Smooth muscle cell (in vitro differentiated cells): Measurements from ENCODE around the gene FREM1. TPM values are rescaled to one million over a fixed set of nuclear protein-coding genes. Genes with fewer than 3 reads are reported as not detected.

Experiments used
- DNase-seq: peaks from one replicate; lab custom pipeline; 2025; ENCODE audit not compliant: unreplicated experiment; lab: John Stamatoyannopoulos, UW
- H2AFZ ChIP-seq: fragments of 200-600 bp; sonication (generic); 2 replicates; pipeline ENCODE4 v1.6.0; 2016; ENCODE audit warnings: antibody characterized with exemption, low read depth, mild to moderate bottlenecking
- H3F3A ChIP-seq: fragments of 200-600 bp; sonication (generic); 2 replicates; pipeline ENCODE4 v1.6.0; 2017; ENCODE audit warnings: antibody characterized with exemption, low read depth
- H3K27ac ChIP-seq: fragments of 200-600 bp; sonication (generic); 2 replicates; pipeline ENCODE4 v1.5.1; 2016; ENCODE audit warnings: low read depth, mild to moderate bottlenecking
- H3K27me3 ChIP-seq: fragments of 200-600 bp; sonication (generic); 2 replicates; pipeline ENCODE4 v1.6.1; 2016; ENCODE audit warnings: low read depth, mild to moderate bottlenecking
- H3K36me3 ChIP-seq: fragments of 200-600 bp; sonication (generic); 2 replicates; pipeline ENCODE4 v1.5.1; 2016; ENCODE audit warnings: low read depth
- H3K4me1 ChIP-seq: fragments of 200-600 bp; sonication (generic); 2 replicates; pipeline ENCODE4 v1.5.1; 2016; ENCODE audit warnings: low read depth
- H3K4me2 ChIP-seq: fragments of 200-600 bp; sonication (generic); 2 replicates; pipeline ENCODE4 v1.6.0; 2016; ENCODE audit warnings: mild to moderate bottlenecking
- H3K4me3 ChIP-seq: fragments of 200-600 bp; sonication (generic); 2 replicates; pipeline ENCODE4 v1.5.1; 2016; ENCODE audit warnings: mild to moderate bottlenecking
- H3K79me2 ChIP-seq: fragments of 200-600 bp; sonication (generic); 2 replicates; pipeline ENCODE4 v1.6.0; 2016; ENCODE audit warnings: low read depth, mild to moderate bottlenecking
- H3K9ac ChIP-seq: fragments of 200-600 bp; sonication (generic); 2 replicates; pipeline ENCODE4 v1.6.0; 2016; ENCODE audit warnings: low read depth
- H3K9me3 ChIP-seq: fragments of 200-600 bp; sonication (generic); replicated peaks from 2 replicates; pipeline ENCODE4 v1.5.1; 2016; ENCODE audit warnings: low read depth
- H4K20me1 ChIP-seq: fragments of 200-600 bp; sonication (generic); 2 replicates; pipeline ENCODE4 v1.6.0; 2016; ENCODE audit warnings: low read depth
- CTCF ChIP-seq: fragments of 200-600 bp; sonication (generic); IDR thresholded peaks from 2 replicates; pipeline ENCODE4 v1.5.1; 2017; ENCODE audit warnings: borderline replicate concordance, mild to moderate bottlenecking, antibody characterized with exemption; ENCODE audit not compliant: insufficient read depth, poor library complexity, severe bottlenecking
- WGBS: methylation state at CpG from one replicate; pipeline ENCODE4 v1.1.7; 2016; ENCODE audit warnings: low lambda C conversion rate; 5-methylcytosine and 5-hydroxymethylcytosine counted together
- polyA plus RNA-seq: library from polyadenylated mRNA; unstranded; fragments of >200 nt; fragmentation: Nextera tagmentation; extraction: Ambion mirVana; gene quantifications from 2 replicates; pipeline ENCODE4 v1.2.1, GENCODE V29; 2016
- total RNA-seq: library from RNA; depleted of rRNA; stranded (reverse); fragments of >200 nt; gene quantifications from 2 replicates; pipeline ENCODE4 v1.2.3, GENCODE V29; 2014

The FREM1 gene
- total and polyA plus RNA-seq, 2 experiments from 2014 or later = 18.0 TPM

GRCh38 chr9:14731294-14731981 is 178.8 kb downstream of the FREM1 start:
- H3K36me3 ChIP-seq = no peaks in the 10 kb centered on the region
- no peak overlapping the region for H3K9ac ChIP-seq
- H2AFZ ChIP-seq = no peak overlapping the region
- H3K4me3 ChIP-seq = no peak overlapping the region
- no peaks in the 10 kb centered on the region for H3K27me3 ChIP-seq
- no peaks in the 10 kb centered on the region for H3K4me1 ChIP-seq
- no peak overlapping the region for H3K4me2 ChIP-seq
- DNase-seq = no peak
- 94% methylated on average over 1 of the region's 1 CpG for WGBS
- TF ChIP-seq CTCF = no peak
- H4K20me1 ChIP-seq = no peaks in the 10 kb centered on the region
- H3K79me2 ChIP-seq = no peaks in the 10 kb centered on the region
- no peaks in the 10 kb centered on the region for H3F3A ChIP-seq
- H3K27ac ChIP-seq = no peak overlapping the region
- no peaks in the 10 kb centered on the region for H3K9me3 ChIP-seq

GRCh38 chr9:14730461-14730898 is 179.7 kb downstream of the FREM1 start:
- TF ChIP-seq CTCF = no peak
- Histone ChIP-seq H2AFZ (no peak overlapping the region), H3K9me3 (no peaks in the 10 kb centered on the region), H3K27me3 (no peaks in the 10 kb centered on the region), H4K20me1 (no peaks in the 10 kb centered on the region), H3K4me3 (no peak overlapping the region), H3K36me3 (no peaks in the 10 kb centered on the region), H3F3A (no peaks in the 10 kb centered on the region), H3K4me1 (no peaks in the 10 kb centered on the region), H3K27ac (no peak overlapping the region), H3K4me2 (no peak overlapping the region), H3K79me2 (no peaks in the 10 kb centered on the region), H3K9ac (no peak overlapping the region)
- 98% methylated on average over 2 of the region's 2 CpGs for WGBS
- DNase-seq = no peak

GRCh38 chr9:14723301-14723700 is 186.9 kb downstream of the FREM1 start:
- Histone ChIP-seq H3K4me1 (peaks cover 8% of the 10 kb centered on the region), H2AFZ (no peak overlapping the region), H3K4me3 (no peak overlapping the region), H3K9me3 (no peaks in the 10 kb centered on the region), H3F3A (no peaks in the 10 kb centered on the region), H3K27ac (no peak overlapping the region), H3K9ac (no peak overlapping the region), H3K27me3 (no peaks in the 10 kb centered on the region), H3K79me2 (no peaks in the 10 kb centered on the region), H3K4me2 (no peak overlapping the region), H4K20me1 (no peaks in the 10 kb centered on the region), H3K36me3 (no peaks in the 10 kb centered on the region)
- DNase-seq = no peak
- 28% methylated on average over 4 of the region's 4 CpGs for WGBS
- TF ChIP-seq CTCF = no peak
